Measurements from ENCODE around the gene BTBD8.
A peak's percentile ranks its signal among the peaks of the same experiment; 100 is the strongest.
"Not testable (repeated sequence)": the region's sequence is repeated elsewhere in the genome, so short reads cannot be mapped to it uniquely, and the experiment has no call there.

Gene BTBD8

DNA sequence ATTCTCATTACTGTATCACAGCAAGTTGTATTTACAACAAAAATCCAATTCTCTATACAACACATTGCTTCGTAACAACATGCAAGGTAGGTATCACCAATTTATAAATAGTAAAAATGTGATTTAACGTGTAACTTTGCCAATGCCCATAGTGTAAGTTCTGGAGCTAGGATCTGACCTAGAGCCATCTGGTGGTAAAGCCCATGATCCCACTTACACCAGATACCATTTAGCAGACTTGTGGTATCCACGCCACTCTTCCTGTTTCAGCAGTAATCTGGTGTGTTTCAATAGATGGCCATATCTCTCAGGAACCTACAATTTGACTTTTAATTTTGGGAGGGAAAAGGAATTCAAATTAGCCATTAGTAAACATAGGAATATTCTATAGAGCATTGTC lies 15.1 kb upstream of the BTBD8 start:
- no peak overlapping the region for H3K4me3 ChIP-seq (ENCODE audit: low read length, poor library complexity, severe bottlenecking)
- no peaks in the 10 kb centered on the region for H3K79me2 ChIP-seq (ENCODE audit: insufficient read depth, low read length)
- no peaks in the 10 kb centered on the region for H3K9me2 ChIP-seq (replicated peaks; ENCODE audit: low read depth, low read length)
- H2AFZ ChIP-seq (ENCODE audit: low read length) = no peak overlapping the region
- H3K36me3 ChIP-seq (ENCODE audit: insufficient read depth, low read length) = no peaks in the 10 kb centered on the region
- H3K4me2 ChIP-seq (ENCODE audit: low read depth, low read length, poor library complexity, severe bottlenecking) = no peak overlapping the region
- no peaks in the 10 kb centered on the region for H3K4me1 ChIP-seq (ENCODE audit: insufficient read depth, low read length, poor library complexity, severe bottlenecking)
- TF ChIP-seq, protein P1, sequence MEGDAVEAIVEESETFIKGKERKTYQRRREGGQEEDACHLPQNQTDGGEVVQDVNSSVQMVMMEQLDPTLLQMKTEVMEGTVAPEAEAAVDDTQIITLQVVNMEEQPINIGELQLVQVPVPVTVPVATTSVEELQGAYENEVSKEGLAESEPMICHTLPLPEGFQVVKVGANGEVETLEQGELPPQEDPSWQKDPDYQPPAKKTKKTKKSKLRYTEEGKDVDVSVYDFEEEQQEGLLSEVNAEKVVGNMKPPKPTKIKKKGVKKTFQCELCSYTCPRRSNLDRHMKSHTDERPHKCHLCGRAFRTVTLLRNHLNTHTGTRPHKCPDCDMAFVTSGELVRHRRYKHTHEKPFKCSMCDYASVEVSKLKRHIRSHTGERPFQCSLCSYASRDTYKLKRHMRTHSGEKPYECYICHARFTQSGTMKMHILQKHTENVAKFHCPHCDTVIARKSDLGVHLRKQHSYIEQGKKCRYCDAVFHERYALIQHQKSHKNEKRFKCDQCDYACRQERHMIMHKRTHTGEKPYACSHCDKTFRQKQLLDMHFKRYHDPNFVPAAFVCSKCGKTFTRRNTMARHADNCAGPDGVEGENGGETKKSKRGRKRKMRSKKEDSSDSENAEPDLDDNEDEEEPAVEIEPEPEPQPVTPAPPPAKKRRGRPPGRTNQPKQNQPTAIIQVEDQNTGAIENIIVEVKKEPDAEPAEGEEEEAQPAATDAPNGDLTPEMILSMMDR (conservative IDR thresholded peaks at IDR 0.05; ENCODE audit: low read length) = peak; percentile 50
- TF ChIP-seq EZH2phosphoT487 (IDR thresholded peaks at IDR 0.05; ENCODE audit: borderline replicate concordance) = no peak
- H3K27me3 ChIP-seq (ENCODE audit: insufficient read depth, low read length, poor library complexity, severe bottlenecking) = no peaks in the 10 kb centered on the region
- H3F3A ChIP-seq (ENCODE audit: low read depth) = no peaks in the 10 kb centered on the region
- no peaks in the 10 kb centered on the region for H4K20me1 ChIP-seq (ENCODE audit: insufficient read depth, low read length, poor library complexity, severe bottlenecking)
- no peak overlapping the region for H3K9ac ChIP-seq (ENCODE audit: low read depth, low read length, poor library complexity, severe bottlenecking)
- H3K9me3 ChIP-seq (ENCODE audit: insufficient read depth, low read depth, low read length) = no peaks in the 10 kb centered on the region

DNA sequence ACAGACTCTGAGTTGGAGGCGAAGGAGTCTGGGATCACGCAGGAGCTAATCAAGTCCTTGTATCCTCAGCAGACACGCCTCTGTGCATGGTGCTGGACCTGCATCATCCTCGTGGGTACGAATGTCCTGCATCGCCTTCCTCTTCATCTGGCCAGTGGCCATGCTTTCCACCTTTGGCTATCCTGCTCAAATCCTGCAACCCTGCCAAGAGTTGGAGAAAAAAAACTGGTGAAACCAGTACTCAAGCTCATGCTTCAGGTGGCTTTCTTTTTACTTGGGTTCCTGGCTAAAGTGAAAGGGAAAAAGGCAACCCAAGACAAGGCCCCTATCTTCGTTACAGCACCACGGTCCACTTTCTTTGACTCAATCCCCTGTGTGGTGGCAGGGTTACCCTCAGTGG lies 13.8 kb upstream of the BTBD8 start:
- H3K9me3 ChIP-seq (ENCODE audit: insufficient read depth, low read depth, low read length) = no peaks in the 10 kb centered on the region
- H3K9ac ChIP-seq (ENCODE audit: low read depth, low read length, poor library complexity, severe bottlenecking) = no peak overlapping the region
- H3K36me3 ChIP-seq (ENCODE audit: insufficient read depth, low read length) = no peaks in the 10 kb centered on the region
- H3K27me3 ChIP-seq (ENCODE audit: insufficient read depth, low read length, poor library complexity, severe bottlenecking) = no peaks in the 10 kb centered on the region
- H3K79me2 ChIP-seq (ENCODE audit: insufficient read depth, low read length) = no peaks in the 10 kb centered on the region
- H3K4me1 ChIP-seq (ENCODE audit: insufficient read depth, low read length, poor library complexity, severe bottlenecking) = no peaks in the 10 kb centered on the region
- no peak overlapping the region for H2AFZ ChIP-seq (ENCODE audit: low read length)
- no peaks in the 10 kb centered on the region for H3K9me2 ChIP-seq (replicated peaks; ENCODE audit: low read depth, low read length)
- no peak overlapping the region for H3K4me2 ChIP-seq (ENCODE audit: low read depth, low read length, poor library complexity, severe bottlenecking)
- no peak overlapping the region for H3K4me3 ChIP-seq (ENCODE audit: low read length, poor library complexity, severe bottlenecking)
- TF ChIP-seq EZH2phosphoT487 (IDR thresholded peaks at IDR 0.05; ENCODE audit: borderline replicate concordance) = no peak
- TF ChIP-seq, protein P1 (conservative IDR thresholded peaks at IDR 0.05; ENCODE audit: low read length) = no peak
- H4K20me1 ChIP-seq (ENCODE audit: insufficient read depth, low read length, poor library complexity, severe bottlenecking) = no peaks in the 10 kb centered on the region
- no peaks in the 10 kb centered on the region for H3F3A ChIP-seq (ENCODE audit: low read depth)

DNA sequence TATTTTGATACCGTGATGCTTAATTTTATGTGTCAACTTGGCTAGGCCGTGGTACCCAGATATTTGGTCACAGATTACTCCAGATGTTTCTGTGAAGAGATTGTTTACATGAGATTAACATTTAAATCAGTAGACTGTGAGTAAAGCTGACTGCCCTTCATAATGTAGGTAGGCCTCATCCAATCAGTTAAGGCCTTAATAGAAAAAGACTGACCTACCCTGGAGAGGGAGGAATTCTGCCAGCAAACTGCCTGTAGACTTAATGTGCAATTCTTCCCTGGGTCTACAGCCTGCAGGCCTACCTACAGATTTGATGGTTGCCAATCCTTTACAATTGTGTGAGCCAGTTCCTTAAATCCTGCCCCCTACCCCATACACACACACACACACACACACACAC lies 9.3 kb upstream of the BTBD8 start:
- Histone ChIP-seq H2AFZ (ENCODE audit: low read length) (peak overlapping the region; percentile 20; the same call in 1 of the 2 replicates), H3K4me1 (ENCODE audit: insufficient read depth, low read length, poor library complexity, severe bottlenecking) (no peaks in the 10 kb centered on the region), H3K9me2 (replicated peaks; ENCODE audit: low read depth, low read length) (no peaks in the 10 kb centered on the region), H3F3A (ENCODE audit: low read depth) (no peaks in the 10 kb centered on the region), H3K4me3 (ENCODE audit: low read length, poor library complexity, severe bottlenecking) (no peak overlapping the region), H3K27me3 (ENCODE audit: insufficient read depth, low read length, poor library complexity, severe bottlenecking) (no peaks in the 10 kb centered on the region), H3K79me2 (ENCODE audit: insufficient read depth, low read length) (no peaks in the 10 kb centered on the region), H3K9ac (ENCODE audit: low read depth, low read length, poor library complexity, severe bottlenecking) (no peak overlapping the region), H4K20me1 (ENCODE audit: insufficient read depth, low read length, poor library complexity, severe bottlenecking) (no peaks in the 10 kb centered on the region), H3K9me3 (ENCODE audit: insufficient read depth, low read depth, low read length) (no peaks in the 10 kb centered on the region), H3K4me2 (ENCODE audit: low read depth, low read length, poor library complexity, severe bottlenecking) (no peak overlapping the region), H3K36me3 (ENCODE audit: insufficient read depth, low read length) (no peaks in the 10 kb centered on the region)
- no peak for TF ChIP-seq EZH2phosphoT487 (IDR thresholded peaks at IDR 0.05; ENCODE audit: borderline replicate concordance)
- TF ChIP-seq, protein P1 (conservative IDR thresholded peaks at IDR 0.05; ENCODE audit: low read length) = no peak

DNA sequence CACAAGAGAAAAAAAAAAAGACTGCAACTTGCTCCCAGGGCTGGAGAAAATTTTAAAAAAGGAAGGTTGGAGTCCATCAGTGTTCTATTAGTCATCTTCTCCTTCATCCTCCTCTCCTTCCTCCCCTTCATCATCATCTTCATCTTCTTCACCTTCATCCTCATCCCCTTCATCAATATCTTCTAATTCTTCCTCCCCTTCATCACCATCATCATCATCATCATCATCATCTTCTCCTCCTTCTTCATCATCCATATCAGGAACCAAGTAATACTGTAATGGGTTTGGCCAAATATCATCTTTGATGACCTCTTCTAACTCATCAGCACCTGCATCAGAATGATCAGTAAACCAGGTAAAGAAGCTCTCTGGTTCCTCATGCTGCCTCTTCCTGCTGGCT lies 5.7 kb upstream of the BTBD8 start:
- H3K9ac ChIP-seq (ENCODE audit: low read depth, low read length, poor library complexity, severe bottlenecking); H3K4me2 ChIP-seq (ENCODE audit: low read depth, low read length, poor library complexity, severe bottlenecking); H3K79me2 ChIP-seq (ENCODE audit: insufficient read depth, low read length); H3K36me3 ChIP-seq (ENCODE audit: insufficient read depth, low read length); H3K9me3 ChIP-seq (ENCODE audit: insufficient read depth, low read depth, low read length); H4K20me1 ChIP-seq (ENCODE audit: insufficient read depth, low read length, poor library complexity, severe bottlenecking); H3K27me3 ChIP-seq (ENCODE audit: insufficient read depth, low read length, poor library complexity, severe bottlenecking); H3K4me3 ChIP-seq (ENCODE audit: low read length, poor library complexity, severe bottlenecking); H3F3A ChIP-seq (ENCODE audit: low read depth); H2AFZ ChIP-seq (ENCODE audit: low read length); H3K4me1 ChIP-seq (ENCODE audit: insufficient read depth, low read length, poor library complexity, severe bottlenecking); H3K9me2 ChIP-seq (replicated peaks; ENCODE audit: low read depth, low read length): not testable (repeated sequence)

All from Loucy (cell line).